Gastrocnemius medialis (tissue), 4 donors: Measurements from ENCODE around the gene TMEM217. TPM values are rescaled to one million over a fixed set of nuclear protein-coding genes. Genes with fewer than 3 reads are reported as not detected.
A peak's percentile ranks its signal among the peaks of the same experiment; 100 is the strongest.

Source experiments
- ATAC-seq, 2 donors: fragments of 150-250 bp; one replicate each; pipeline ENCODE4 v1.9.1; 2016
- DNase-seq, 2 donors: peaks; one replicate each; pipeline ENCODE4 v3.0.0-alpha.2; 2019
- H3K27ac ChIP-seq, 4 donors: fragments of 200-600 bp; sonication (generic); 1 replicate in 1 of 4; 2 replicates in 3 of 4; pipeline ENCODE4 v1.5.1; 2016 to 2018; ENCODE audit warnings: mild to moderate bottlenecking in 2 of 4, moderate library complexity in 1 of 4
- H3K27me3 ChIP-seq, 3 donors: fragments of 200-600 bp; sonication (generic) in 2 of 3; 1 replicate in 1 of 3; 2 replicates in 2 of 3; pipeline versions ENCODE4 v1.5.1 to v1.6.0; 2016 to 2019; ENCODE audit warnings: mild to moderate bottlenecking in 1 of 3, moderate library complexity in 1 of 3
- H3K36me3 ChIP-seq, 2 donors: fragments of 200-600 bp; sonication (generic) in 1 of 2; one replicate each; pipeline ENCODE4 v1.5.1; 2017 to 2018
- H3K4me1 ChIP-seq, 2 donors: fragments of 200-600 bp; sonication (generic) in 1 of 2; one replicate each; pipeline ENCODE4 v1.5.1; 2016 to 2017; ENCODE audit warnings: mild to moderate bottlenecking in 2 of 2
- H3K4me3 ChIP-seq, 4 donors: fragments of 200-600 bp; sonication (generic) in 3 of 4; 1 replicate in 1 of 4; 2 replicates in 3 of 4; pipeline ENCODE4 v1.5.1; 2016 to 2019; ENCODE audit warnings: mild to moderate bottlenecking in 2 of 4
- H3K9me3 ChIP-seq, 3 donors: fragments of 200-600 bp; sonication (generic) in 2 of 3; 1 replicate in 1 of 3; 2 replicates in 2 of 3; pipeline ENCODE4 v1.5.1; 2016 to 2019
- CTCF ChIP-seq, 5 experiments: fragments of 450-650 bp in 3 of 5; fragments of 200-600 bp in 2 of 5; sonication (generic) in 2 of 5; IDR thresholded peaks in 4 of 5; conservative IDR thresholded peaks in 1 of 5; 1 replicate in 4 of 5; 2 replicates in 1 of 5; pipeline ENCODE4 v1.5.1; 2016 to 2019; ENCODE audit warnings: antibody characterized with exemption in 5 of 5, mild to moderate bottlenecking in 3 of 5, moderate library complexity in 3 of 5
- POLR2A ChIP-seq, 2 donors: fragments of 450-650 bp; IDR thresholded peaks; one replicate each; pipeline ENCODE4 v1.6.1; 2017; ENCODE audit warnings: antibody characterized with exemption in 2 of 2, mild to moderate bottlenecking in 2 of 2, moderate library complexity in 2 of 2
- in situ Hi-C, 4 donors: fragments of 200-750 bp; cut with MboI; loops; one replicate each; pipeline versions ENCODE4 v1.15.0 to v1.8.0; 2017; ENCODE audit warnings: low sequenced_read_pairs in 4 of 4
- intact Hi-C: fragments of 100-400 bp; cut with DNase I; formaldehyde crosslinking; loops from one replicate; pipeline ENCODE4 v1.15.1; 2023; ENCODE audit warnings: low total_unique reads
- total RNA-seq, 4 donors: library from RNA; depleted of rRNA; stranded (reverse); fragments of >200 nt; gene quantifications; one replicate each; pipeline versions ENCODE4 v1.1.0 to v1.2.3, GENCODE V29; 2016

TMEM217 gene
- total RNA-seq, 4 donors from 2014 or later: 0.22 TPM; not detected in 3

GRCh38 chr6:37239950-37240713 is 17.8 kb downstream of the TMEM217 start:
- DNase-seq: peak; percentile 49 to 83
- ATAC-seq: peak; percentile 23 to 29
- Histone ChIP-seq H3K4me3 (no peak overlapping the region), H3K27me3 (no peaks in the 10 kb centered on the region), H3K4me1 (peaks cover 37 to 40% of the 10 kb centered on the region in 2 donors), H3K9me3 (no peaks in the 10 kb centered on the region), H3K36me3 (no peaks in the 10 kb centered on the region), H3K27ac (peak overlapping the region; percentile 49 to 74 (median 67))
- in situ Hi-C loops: no loop called here
- intact Hi-C loops: no loop called here
- no peak for TF ChIP-seq POLR2A (IDR thresholded peaks at IDR 0.05)
- no peak for TF ChIP-seq CTCF (IDR thresholded peaks at IDR 0.05 in 4 of 5, conservative IDR thresholded peaks at IDR 0.05 in 1 of 5)

DNA sequence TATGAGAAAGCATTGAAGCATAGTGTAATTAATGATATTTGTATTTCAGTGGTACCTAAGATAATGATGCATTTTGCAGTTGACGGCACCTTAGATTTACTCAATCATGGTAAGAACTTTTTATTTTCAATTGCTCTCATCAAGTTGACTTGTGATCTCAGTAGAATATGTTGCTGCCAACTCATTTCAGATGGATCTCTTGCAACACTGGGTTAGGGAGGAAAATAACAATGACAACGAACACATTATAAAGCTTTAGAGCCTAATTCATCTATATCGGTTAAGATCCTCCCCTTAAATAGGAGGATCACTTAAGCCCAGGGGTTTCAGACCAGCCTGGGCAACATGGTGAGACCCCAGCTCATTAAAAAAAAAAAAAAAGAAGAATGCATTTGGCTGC is 18.4 kb downstream of the TMEM217 start:
- Histone ChIP-seq H3K36me3 (no peaks in the 10 kb centered on the region), H3K4me3 (no peak overlapping the region), H3K4me1 (peaks cover 34 to 35% of the 10 kb centered on the region in 2 donors), H3K27me3 (no peaks in the 10 kb centered on the region), H3K27ac (peak overlapping the region; percentile 49 to 74 (median 67)), H3K9me3 (no peaks in the 10 kb centered on the region)
- intact Hi-C loops (no loop called here), in situ Hi-C loops (no loop called here)
- ATAC-seq (peak in 1 of 2 donors; percentile 37), DNase-seq (no peak)
- TF ChIP-seq POLR2A (IDR thresholded peaks at IDR 0.05): no peak
- no peak for TF ChIP-seq CTCF (IDR thresholded peaks at IDR 0.05 in 4 of 5, conservative IDR thresholded peaks at IDR 0.05 in 1 of 5)

- DNase-seq (no peak), ATAC-seq (no peak)
- H3K9me3 ChIP-seq: no peaks in the 10 kb centered on the region
- H3K27me3 ChIP-seq: no peaks in the 10 kb centered on the region
- in situ Hi-C loops: no loop called here
- H3K4me3 ChIP-seq: no peak overlapping the region
- H3K27ac ChIP-seq: no peak overlapping the region
- H3K36me3 ChIP-seq: no peaks in the 10 kb centered on the region
- peaks cover 23 to 27% of the 10 kb centered on the region in 2 donors for H3K4me1 ChIP-seq
- intact Hi-C loops: no loop called here
- TF ChIP-seq POLR2A (IDR thresholded peaks at IDR 0.05) (no peak), CTCF (IDR thresholded peaks at IDR 0.05 in 4 of 5, conservative IDR thresholded peaks at IDR 0.05 in 1 of 5) (no peak)
These were observed 19.6 kb downstream of the TMEM217 start for GRCh38 chr6:37238381-37238780.

DNA sequence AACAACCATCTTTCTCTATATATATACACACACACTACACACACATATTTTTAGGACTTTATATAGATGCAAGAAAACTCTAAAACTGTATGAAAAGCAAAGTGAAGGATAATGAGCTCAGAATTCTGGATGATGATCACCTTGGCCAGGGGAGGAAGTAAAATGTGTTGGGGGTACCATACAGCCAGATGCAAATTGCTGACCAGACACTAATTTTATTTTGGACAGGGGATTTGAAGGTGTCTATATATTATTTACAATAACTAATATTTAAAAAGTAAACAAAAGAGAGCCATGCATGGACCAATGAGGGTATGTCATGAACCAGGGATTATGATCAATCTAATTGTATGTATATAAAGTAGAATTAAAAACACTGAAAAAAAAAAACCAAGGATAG is 20.2 kb downstream of the TMEM217 start:
- in situ Hi-C loops (no loop called here), intact Hi-C loops (no loop called here)
- no peaks in the 10 kb centered on the region for H3K9me3 ChIP-seq
- ATAC-seq (no peak), DNase-seq (no peak)
- no peaks in the 10 kb centered on the region for H3K36me3 ChIP-seq
- no peak overlapping the region for H3K4me3 ChIP-seq
- no peaks in the 10 kb centered on the region for H3K27me3 ChIP-seq
- TF ChIP-seq POLR2A (IDR thresholded peaks at IDR 0.05): no peak
- TF ChIP-seq CTCF (IDR thresholded peaks at IDR 0.05 in 4 of 5, conservative IDR thresholded peaks at IDR 0.05 in 1 of 5): no peak
- H3K4me1 ChIP-seq: peaks cover 18 to 23% of the 10 kb centered on the region in 2 donors
- no peak overlapping the region for H3K27ac ChIP-seq
